Upper lobe of left lung (tissue), 6 donors: Measurements from ENCODE around the gene TRMT10C. TPM values are rescaled to one million over a fixed set of nuclear protein-coding genes. Genes with fewer than 3 reads are reported as not detected.
"Not testable (repeated sequence)": the region's sequence is repeated elsewhere in the genome, so short reads cannot be mapped to it uniquely, and the experiment has no call there.

Experiments used
- ATAC-seq, 2 donors: fragments of 200-7000 bp; cut with Tn5 transposase; one replicate each; pipeline ENCODE4 v1.9.1; 2022; ENCODE audit warnings: mild to moderate bottlenecking in 2 of 2, moderate library complexity in 2 of 2; ENCODE audit not compliant: low FRiP score in 2 of 2
- DNase-seq, 2 donors: peaks; one replicate each; pipeline ENCODE4 v3.0.0-alpha.2; 2019 to 2020
- H3K27ac ChIP-seq, 4 donors: fragments of 200-600 bp; sonication (generic); one replicate each; pipeline ENCODE4 v1.5.1; 2016 to 2019
- H3K27me3 ChIP-seq, 4 donors: fragments of 200-600 bp; sonication (generic); one replicate each; pipeline ENCODE4 v1.5.1; 2017 to 2019
- H3K36me3 ChIP-seq, 4 donors: fragments of 200-600 bp; sonication (generic); one replicate each; pipeline ENCODE4 v1.5.1; 2016 to 2019
- H3K4me1 ChIP-seq, 4 donors: fragments of 200-600 bp; sonication (generic); one replicate each; pipeline ENCODE4 v1.5.1; 2018 to 2019
- H3K4me3 ChIP-seq, 4 donors: fragments of 200-600 bp; sonication (generic); one replicate each; pipeline ENCODE4 v1.5.1; 2017 to 2019; ENCODE audit warnings: mild to moderate bottlenecking in 2 of 4, moderate library complexity in 1 of 4
- H3K9me3 ChIP-seq, 4 donors: fragments of 200-600 bp; sonication (generic); one replicate each; pipeline ENCODE4 v1.5.1; 2018 to 2019
- EP300 ChIP-seq, 4 donors: sonication (generic); formaldehyde crosslinking; IDR thresholded peaks; one replicate each; pipeline ENCODE4 v1.5.1; 2017; ENCODE audit warnings: antibody characterized with exemption in 4 of 4, control low read depth in 2 of 4
- POLR2A ChIP-seq, 4 donors: fragments of 450-650 bp; IDR thresholded peaks; one replicate each; pipeline ENCODE4 v1.5.1; 2016 to 2017; ENCODE audit warnings: antibody characterized with exemption in 4 of 4, mild to moderate bottlenecking in 2 of 4
- POLR2AphosphoS5 ChIP-seq, 2 donors: sonication (generic); formaldehyde crosslinking; IDR thresholded peaks; one replicate each; pipeline ENCODE4 v1.5.1; 2017; ENCODE audit warnings: antibody characterized with exemption in 2 of 2
- WGBS, 2 donors: methylation state at CpG; one replicate each; pipeline ENCODE4 v1.1.5; 2017 to 2018; 5-methylcytosine and 5-hydroxymethylcytosine counted together
- total RNA-seq, 6 donors: library from RNA; depleted of rRNA in 4 of 6; stranded (reverse); fragments of >200 nt in 4 of 6; gene quantifications; one replicate each; pipeline versions ENCODE4 v1.1.0 to v1.2.1, GENCODE V29; 2016 to 2021
- TF ChIP-seq, protein P1 (sequence below), 6 experiments: fragments of 450-650 bp in 4 of 6; fragments of 200-600 bp in 2 of 6; sonication (generic) in 2 of 6; IDR thresholded peaks; one replicate each; pipeline ENCODE4 v1.5.1; 2016 to 2019; ENCODE audit warnings: antibody characterized with exemption in 6 of 6
- donor health status: DM: no; HTN: no; CAD: no; lungs with moderate emphysema.
- donor health status: DM: no; HTN: yes; CAD: no; lungs with severe emphysema.

TRMT10C gene
- total RNA-seq, 6 donors from 2014 or later = 6.4 to 17.5 (median 16.0) TPM

DNA sequence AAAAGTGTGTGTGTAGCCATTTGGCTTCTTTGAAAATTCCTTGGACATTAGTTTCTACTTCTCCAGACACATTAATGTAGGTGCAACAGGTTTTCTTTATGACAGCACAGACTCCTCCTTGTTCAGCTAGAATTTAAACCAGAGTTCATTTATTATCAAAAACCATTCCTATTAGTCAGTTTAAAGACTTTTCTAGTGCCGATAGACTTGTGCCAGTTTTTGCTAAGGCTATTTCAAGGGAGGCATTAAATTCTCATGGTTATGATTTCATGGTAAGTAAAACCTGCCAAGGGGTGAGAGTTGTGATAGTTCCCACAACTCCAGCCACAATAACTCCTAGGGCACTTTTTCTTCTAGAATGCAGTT is 28.1 kb upstream of the TRMT10C start:
- DNase-seq = no peak
- ATAC-seq = no peak
- H3K4me1 ChIP-seq = no peaks in the 10 kb centered on the region
- no peak overlapping the region for H3K4me3 ChIP-seq
- H3K9me3 ChIP-seq = no peaks in the 10 kb centered on the region
- no peak overlapping the region for H3K27ac ChIP-seq
- no peaks in the 10 kb centered on the region for H3K27me3 ChIP-seq
- no peak for TF ChIP-seq EP300 (IDR thresholded peaks at IDR 0.05)
- no peak for TF ChIP-seq POLR2A (IDR thresholded peaks at IDR 0.05)
- TF ChIP-seq POLR2AphosphoS5 (IDR thresholded peaks at IDR 0.05) = no peak
- TF ChIP-seq, protein P1, sequence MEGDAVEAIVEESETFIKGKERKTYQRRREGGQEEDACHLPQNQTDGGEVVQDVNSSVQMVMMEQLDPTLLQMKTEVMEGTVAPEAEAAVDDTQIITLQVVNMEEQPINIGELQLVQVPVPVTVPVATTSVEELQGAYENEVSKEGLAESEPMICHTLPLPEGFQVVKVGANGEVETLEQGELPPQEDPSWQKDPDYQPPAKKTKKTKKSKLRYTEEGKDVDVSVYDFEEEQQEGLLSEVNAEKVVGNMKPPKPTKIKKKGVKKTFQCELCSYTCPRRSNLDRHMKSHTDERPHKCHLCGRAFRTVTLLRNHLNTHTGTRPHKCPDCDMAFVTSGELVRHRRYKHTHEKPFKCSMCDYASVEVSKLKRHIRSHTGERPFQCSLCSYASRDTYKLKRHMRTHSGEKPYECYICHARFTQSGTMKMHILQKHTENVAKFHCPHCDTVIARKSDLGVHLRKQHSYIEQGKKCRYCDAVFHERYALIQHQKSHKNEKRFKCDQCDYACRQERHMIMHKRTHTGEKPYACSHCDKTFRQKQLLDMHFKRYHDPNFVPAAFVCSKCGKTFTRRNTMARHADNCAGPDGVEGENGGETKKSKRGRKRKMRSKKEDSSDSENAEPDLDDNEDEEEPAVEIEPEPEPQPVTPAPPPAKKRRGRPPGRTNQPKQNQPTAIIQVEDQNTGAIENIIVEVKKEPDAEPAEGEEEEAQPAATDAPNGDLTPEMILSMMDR (IDR thresholded peaks at IDR 0.05) = no peak
- 89 to 100% methylated on average over 1 of the region's 1 CpG for WGBS, 2 donors
- no peaks in the 10 kb centered on the region for H3K36me3 ChIP-seq

DNA sequence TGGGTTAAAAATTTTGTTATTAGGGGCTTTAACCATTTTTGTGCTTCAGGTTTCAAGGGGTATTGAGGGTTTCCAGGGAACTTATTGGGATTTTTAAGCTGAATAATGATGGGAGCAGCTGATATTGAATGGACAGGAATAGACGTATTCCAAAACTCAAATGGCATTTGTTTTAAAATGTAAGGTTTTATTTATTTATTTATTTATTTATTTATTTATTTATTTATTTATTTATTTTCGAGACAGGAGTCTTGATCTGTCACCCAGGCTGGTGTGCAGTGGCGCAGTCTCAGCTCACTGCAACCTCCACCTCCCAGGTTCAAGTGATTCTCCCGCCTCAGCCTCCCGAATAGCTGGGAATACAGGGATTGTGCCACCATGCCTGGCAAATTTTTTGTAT is 26.4 kb upstream of the TRMT10C start:
- ATAC-seq (no peak), DNase-seq (no peak)
- H3K9me3 ChIP-seq = no peaks in the 10 kb centered on the region
- H3K27ac ChIP-seq = no peak overlapping the region
- H3K4me1 ChIP-seq = no peaks in the 10 kb centered on the region
- H3K27me3 ChIP-seq = no peaks in the 10 kb centered on the region
- 79 to 96% methylated on average over 5 of the region's 5 CpGs for WGBS, 2 donors
- no peaks in the 10 kb centered on the region for H3K36me3 ChIP-seq
- H3K4me3 ChIP-seq = no peak overlapping the region
- TF ChIP-seq POLR2AphosphoS5 (IDR thresholded peaks at IDR 0.05) = no peak
- TF ChIP-seq EP300 (IDR thresholded peaks at IDR 0.05) = no peak
- TF ChIP-seq, protein P1 (IDR thresholded peaks at IDR 0.05) = no peak
- TF ChIP-seq POLR2A (IDR thresholded peaks at IDR 0.05) = no peak

DNA sequence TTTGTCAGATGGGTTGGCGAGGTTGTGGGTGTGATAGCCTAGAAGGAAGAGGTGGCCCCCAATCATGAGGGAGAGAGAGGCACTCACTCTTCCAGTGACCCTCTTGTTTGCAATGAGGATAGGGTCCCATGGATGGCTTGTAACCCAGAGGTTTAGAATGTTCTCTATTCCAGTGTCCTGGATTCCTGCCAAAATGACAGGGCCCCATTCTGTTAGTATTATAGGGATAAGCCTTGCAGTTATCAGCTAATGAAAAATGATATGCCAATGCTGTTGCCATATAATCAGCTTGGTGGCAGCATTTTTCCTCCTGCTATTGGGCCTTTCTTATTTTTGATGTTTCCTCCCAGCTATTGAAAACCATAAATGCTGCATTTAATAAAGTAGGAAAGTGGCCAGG is 25.4 kb upstream of the TRMT10C start:
- Histone ChIP-seq H3K27me3 (no peaks in the 10 kb centered on the region), H3K9me3 (no peaks in the 10 kb centered on the region), H3K36me3 (no peaks in the 10 kb centered on the region), H3K27ac (no peak overlapping the region), H3K4me3 (no peak overlapping the region), H3K4me1 (no peaks in the 10 kb centered on the region)
- no peak for ATAC-seq
- TF ChIP-seq EP300 (IDR thresholded peaks at IDR 0.05) (no peak), POLR2A (IDR thresholded peaks at IDR 0.05) (no peak), POLR2AphosphoS5 (IDR thresholded peaks at IDR 0.05) (no peak)
- TF ChIP-seq, protein P1 (IDR thresholded peaks at IDR 0.05) = no peak
- 92 to 100% methylated on average over 1 of the region's 1 CpG for WGBS, 2 donors
- no peak for DNase-seq

DNA sequence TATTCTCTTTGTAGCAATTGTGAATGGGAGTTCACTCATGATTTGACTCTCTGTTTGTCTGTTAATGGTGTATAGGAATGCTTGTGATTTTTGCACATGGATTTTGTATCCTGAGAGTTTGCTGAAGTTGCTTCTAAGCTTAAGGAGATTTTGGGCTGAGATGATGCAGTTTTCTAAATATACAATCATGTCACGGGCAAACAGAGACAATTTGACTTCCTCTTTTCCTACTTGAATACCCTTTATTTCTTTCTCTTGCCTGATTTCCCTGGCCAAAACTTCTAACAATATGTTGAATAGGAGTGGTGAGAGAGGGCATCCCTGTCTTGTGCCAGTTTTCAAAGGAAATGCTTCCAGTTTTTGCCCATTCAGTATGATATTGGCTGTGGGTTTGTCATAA is 24.7 kb upstream of the TRMT10C start:
- H3K36me3 ChIP-seq, H3K27me3 ChIP-seq, H3K9me3 ChIP-seq, H3K4me3 ChIP-seq, DNase-seq, ATAC-seq, H3K27ac ChIP-seq, H3K4me1 ChIP-seq: not testable (repeated sequence)
- WGBS, 2 donors = 59 to 79% methylated on average over 1 of the region's 1 CpG

DNA sequence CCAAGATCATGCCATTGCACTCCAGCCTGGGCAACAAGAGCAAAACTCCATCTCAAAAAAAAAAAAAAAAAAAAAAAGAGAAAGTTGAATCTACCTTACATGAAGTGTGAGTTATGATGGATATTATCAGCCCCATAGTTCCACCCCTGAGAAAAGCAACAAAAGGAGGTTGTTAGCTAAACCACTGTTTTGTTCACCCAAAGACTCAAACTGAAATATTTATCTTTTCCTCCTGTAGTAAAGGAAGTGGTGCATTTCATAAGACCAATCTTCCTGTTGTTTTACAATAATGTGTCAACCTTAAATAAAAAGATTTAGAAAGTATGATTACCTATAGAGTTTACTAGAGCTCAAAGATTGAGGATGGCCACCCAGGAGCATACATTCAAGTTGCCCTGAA is 18.7 kb upstream of the TRMT10C start:
- no peaks in the 10 kb centered on the region for H3K36me3 ChIP-seq
- no peaks in the 10 kb centered on the region for H3K4me1 ChIP-seq
- TF ChIP-seq POLR2AphosphoS5 (IDR thresholded peaks at IDR 0.05) (no peak), EP300 (IDR thresholded peaks at IDR 0.05) (no peak), POLR2A (IDR thresholded peaks at IDR 0.05) (no peak)
- TF ChIP-seq, protein P1 (IDR thresholded peaks at IDR 0.05) = no peak
- DNase-seq = no peak
- ATAC-seq = no peak
- no peaks in the 10 kb centered on the region for H3K9me3 ChIP-seq
- no peaks in the 10 kb centered on the region for H3K27me3 ChIP-seq
- no peak overlapping the region for H3K4me3 ChIP-seq
- H3K27ac ChIP-seq = no peak overlapping the region
